GM19324 (cell line): ENCODE results near the gene PLPPR1.
"Not testable (repeated sequence)": the region's sequence is repeated elsewhere in the genome, so short reads cannot be mapped to it uniquely, and the experiment has no call there.

Experiments used
- ATAC-seq: cut with Tn5 transposase; IDR thresholded peaks from one replicate; pipeline ENCODE4 v1.9.1; 2021; ENCODE audit warnings: mild to moderate bottlenecking, moderate library complexity; ENCODE audit not compliant: unreplicated experiment, low FRiP score

PLPPR1 gene

GRCh38 chr9:101119206-101119819, 90.8 kb downstream of the PLPPR1 start:
- peak; percentile 88 for ATAC-seq

- no peak for ATAC-seq
Observed at GRCh38 chr9:101121836-101122399, 93.4 kb downstream of the PLPPR1 start.

- ATAC-seq: peak; percentile 70
Observed at GRCh38 chr9:101126556-101126955, 98.0 kb downstream of the PLPPR1 start.

GRCh38 chr9:101127369-101127768, 98.8 kb downstream of the PLPPR1 start:
- not testable (repeated sequence) for ATAC-seq

- no peak for ATAC-seq
Observed at GRCh38 chr9:101128623-101129022, 100.1 kb downstream of the PLPPR1 start.

GRCh38 chr9:101130054-101130453, 101.5 kb downstream of the PLPPR1 start:
- no peak for ATAC-seq

GRCh38 chr9:101131326-101131725, 102.8 kb downstream of the PLPPR1 start:
- ATAC-seq: no peak

GRCh38 chr9:101132801-101133200, 104.3 kb downstream of the PLPPR1 start:
- no peak for ATAC-seq

GRCh38 chr9:101138509-101138908, 110.0 kb downstream of the PLPPR1 start:
- ATAC-seq: no peak

GRCh38 chr9:101139082-101139481, 110.6 kb downstream of the PLPPR1 start:
- no peak for ATAC-seq

- no peak for ATAC-seq
Observed at GRCh38 chr9:101140764-101141163, 112.2 kb downstream of the PLPPR1 start.

- ATAC-seq: no peak
Observed at GRCh38 chr9:101146508-101146907, 118.0 kb downstream of the PLPPR1 start.

- no peak for ATAC-seq
Observed at GRCh38 chr9:101148344-101148743, 119.8 kb downstream of the PLPPR1 start.

GRCh38 chr9:101158361-101158760, 129.8 kb downstream of the PLPPR1 start:
- ATAC-seq: no peak

- ATAC-seq: no peak
Observed at GRCh38 chr9:101162231-101162630, 133.7 kb downstream of the PLPPR1 start.

- no peak for ATAC-seq
Observed at GRCh38 chr9:101165131-101165530, 136.6 kb downstream of the PLPPR1 start.

- no peak for ATAC-seq
Observed at GRCh38 chr9:101167490-101168134, 139.1 kb downstream of the PLPPR1 start.

GRCh38 chr9:101172616-101173015, 144.1 kb downstream of the PLPPR1 start:
- ATAC-seq: no peak

GRCh38 chr9:101173907-101174306, 145.4 kb downstream of the PLPPR1 start:
- no peak for ATAC-seq

GRCh38 chr9:101176384-101176783, 147.9 kb downstream of the PLPPR1 start:
- no peak for ATAC-seq

GRCh38 chr9:101184813-101185278, 156.3 kb downstream of the PLPPR1 start:
- ATAC-seq: no peak

GRCh38 chr9:101191723-101192122, 163.2 kb downstream of the PLPPR1 start:
- ATAC-seq: no peak
